SK-N-SH (cell line): Measurements from ENCODE around the gene CST3. TPM values are rescaled to one million over a fixed set of nuclear protein-coding genes. Genes with fewer than 3 reads are reported as not detected.

Experiments used
- CTCF ChIA-PET: fragments of 300-600, 350-600 bp; formaldehyde crosslinking; extraction: SDS; loops from one replicate; lab custom pipeline; 2021; lab: Yijun Ruan, JAX
- POLR2A ChIA-PET: fragments of 350-600 bp; sonication (Branson Sonifier 250); formaldehyde crosslinking; extraction: SDS; loops from one replicate; lab custom pipeline; 2020; ENCODE audit warnings: antibody characterized with exemption, inconsistent platforms; lab: Yijun Ruan, JAX
- DNase-seq: peaks from one replicate; pipeline ENCODE4 v3.0.0; 2012
- H2AFZ ChIP-seq: fragments of 200-600 bp; sonication (generic); 2 replicates; pipeline ENCODE4 v1.8.1; 2016; ENCODE audit warnings: antibody characterized with exemption, mild to moderate bottlenecking, low read depth
- H3F3A ChIP-seq: fragments of 200-600 bp; sonication (generic); replicated peaks from 2 replicates; pipeline ENCODE3; 2016; ENCODE audit warnings: antibody characterized with exemption, mild to moderate bottlenecking; ENCODE audit not compliant: insufficient read depth
- H3K27ac ChIP-seq, 2 experiments: fragments of 200-500 bp in 1 of 2; fragments of 200-600 bp in 1 of 2; sonication (Bioruptor generic) in 1 of 2; sonication (generic), shearing (Covaris generic) in 1 of 2; 2 replicates each; pipeline versions ENCODE4 v1.5.1 to v1.6.1; 2014 to 2016; ENCODE audit warnings: low read depth in 2 of 2, inconsistent platforms in 1 of 2, low read length in 1 of 2, mild to moderate bottlenecking in 1 of 2, mixed read lengths in 1 of 2
- H3K27me3 ChIP-seq: fragments of 200-600 bp; sonication (generic), shearing (Covaris generic); 2 replicates; pipeline ENCODE4 v1.6.1; 2016; ENCODE audit warnings: mixed run types; ENCODE audit not compliant: insufficient read depth
- H3K36me3 ChIP-seq, 2 experiments: fragments of 200-500 bp in 1 of 2; fragments of 200-600 bp in 1 of 2; sonication (Bioruptor generic) in 1 of 2; sonication (generic) in 1 of 2; replicated peaks in 1 of 2; 2 replicates each; pipeline versions ENCODE3 to v1.5.1; 2014 to 2016; ENCODE audit warnings: low read length in 1 of 2, mild to moderate bottlenecking in 1 of 2; ENCODE audit not compliant: insufficient read depth in 2 of 2, control insufficient read depth in 1 of 2
- H3K4me1 ChIP-seq, 2 experiments: fragments of 200-500 bp in 1 of 2; fragments of 200-600 bp in 1 of 2; sonication (Bioruptor generic) in 1 of 2; sonication (generic), shearing (Covaris generic) in 1 of 2; 2 replicates each; pipeline versions ENCODE4 v1.5.1 to v1.6.1; 2014 to 2016; ENCODE audit warnings: low read depth in 1 of 2, low read length in 1 of 2, mixed run types in 1 of 2; ENCODE audit not compliant: insufficient read depth in 2 of 2, control insufficient read depth in 1 of 2
- H3K4me2 ChIP-seq: fragments of 200-600 bp; sonication (generic), shearing (Covaris generic); 2 replicates; pipeline ENCODE4 v1.6.1; 2017; ENCODE audit warnings: mixed run types
- H3K4me3 ChIP-seq, 2 experiments: fragments of 200-500 bp in 1 of 2; fragments of 200-600 bp in 1 of 2; sonication (Bioruptor generic) in 1 of 2; sonication (generic), shearing (Covaris generic) in 1 of 2; 2 replicates each; pipeline versions ENCODE4 v1.5.1 to v1.8.1; 2014 to 2016; ENCODE audit warnings: low read depth in 2 of 2, inconsistent platforms in 1 of 2, low read length in 1 of 2, mild to moderate bottlenecking in 1 of 2, mixed read lengths in 1 of 2, moderate library complexity in 1 of 2
- H3K79me2 ChIP-seq: fragments of 200-600 bp; sonication (generic); 2 replicates; pipeline ENCODE4 v1.8.1; 2017; ENCODE audit warnings: mild to moderate bottlenecking; ENCODE audit not compliant: insufficient read depth
- H3K9ac ChIP-seq: fragments of 200-600 bp; sonication (generic); 2 replicates; pipeline ENCODE4 v1.6.1; 2017; ENCODE audit warnings: mixed run types
- H3K9me2 ChIP-seq: fragments of 200-600 bp; sonication (generic); 2 replicates; pipeline ENCODE4 v1.6.1; 2017; ENCODE audit warnings: mixed run types
- H3K9me3 ChIP-seq: fragments of 200-600 bp; sonication (generic); 2 replicates; pipeline ENCODE4 v1.6.1; 2017; ENCODE audit warnings: mixed run types, mild to moderate bottlenecking, moderate library complexity
- H4K20me1 ChIP-seq: fragments of 200-600 bp; sonication (generic); 2 replicates; pipeline ENCODE4 v1.6.1; 2017; ENCODE audit warnings: mild to moderate bottlenecking, mixed run types; ENCODE audit not compliant: insufficient read depth
- CHD2 ChIP-seq: fragments of 150-350 bp; IDR thresholded peaks from 2 replicates; pipeline ENCODE4 v1.6.1; 2018; ENCODE audit warnings: low read length; ENCODE audit not compliant: partially characterized antibody
- CTCF ChIP-seq: fragments of 200-600 bp; sonication (generic); IDR thresholded peaks from 2 replicates; pipeline ENCODE4 v1.6.1; 2017; ENCODE audit warnings: antibody characterized with exemption, mild to moderate bottlenecking, moderate library complexity
- ELF1 ChIP-seq: IDR thresholded peaks from 2 replicates; pipeline ENCODE4 v1.4.0; 2012
- EP300 ChIP-seq, 2 experiments: IDR thresholded peaks; 2 replicates each; pipeline versions ENCODE4 v1.4.0 to v1.6.1; 2012; ENCODE audit warnings: borderline replicate concordance in 1 of 2, low read depth in 1 of 2, low read length in 1 of 2
- GABPA ChIP-seq: IDR thresholded peaks from 2 replicates; pipeline ENCODE4 v1.4.0; 2012; ENCODE audit warnings: low read depth, mild to moderate bottlenecking
- JUND ChIP-seq: IDR thresholded peaks from 2 replicates; pipeline ENCODE4 v1.4.0; 2012
- MXI1 ChIP-seq: IDR thresholded peaks from 2 replicates; pipeline ENCODE4 v1.6.1; 2012; ENCODE audit warnings: mild to moderate bottlenecking, low read depth, low read length, improper control_type of control experiment
- NFIC ChIP-seq: IDR thresholded peaks from 2 replicates; pipeline ENCODE4 v1.4.0; 2012; ENCODE audit warnings: borderline replicate concordance
- NRF1 ChIP-seq: IDR thresholded peaks from 2 replicates; pipeline ENCODE4 v1.6.1; 2012; ENCODE audit warnings: low read depth, mild to moderate bottlenecking, low read length
- PBX3 ChIP-seq: IDR thresholded peaks from 2 replicates; pipeline ENCODE4; 2012
- POLR2AphosphoS5 ChIP-seq: IDR thresholded peaks from 2 replicates; pipeline ENCODE4 v1.6.1; 2012; ENCODE audit warnings: low read depth, low read length
- RAD21 ChIP-seq: IDR thresholded peaks from 2 replicates; pipeline ENCODE4 v1.6.1; 2012; ENCODE audit warnings: mild to moderate bottlenecking, low read length
- REST ChIP-seq: IDR thresholded peaks from 2 replicates; pipeline ENCODE4 v1.6.1; 2012; ENCODE audit warnings: mild to moderate bottlenecking, low read depth, low read length, moderate library complexity
- RXRA ChIP-seq: IDR thresholded peaks from 2 replicates; pipeline ENCODE4 v1.4.0; 2012; ENCODE audit warnings: low read depth, mild to moderate bottlenecking, borderline replicate concordance
- SIN3A ChIP-seq: IDR thresholded peaks from 2 replicates; pipeline ENCODE4 v1.6.1; 2012; ENCODE audit warnings: low read depth, mild to moderate bottlenecking, low read length, moderate library complexity, borderline replicate concordance
- SMC3 ChIP-seq: IDR thresholded peaks from 2 replicates; pipeline ENCODE4 v1.6.1; 2012; ENCODE audit warnings: low read depth, low read length, improper control_type of control experiment
- TEAD4 ChIP-seq: IDR thresholded peaks from 2 replicates; pipeline ENCODE4 v1.4.0; 2012; ENCODE audit warnings: mild to moderate bottlenecking, borderline replicate concordance; ENCODE audit not compliant: insufficient read depth
- USF1 ChIP-seq: IDR thresholded peaks from 2 replicates; pipeline ENCODE4 v1.4.0; 2012; ENCODE audit warnings: low read depth, borderline replicate concordance
- USF2 ChIP-seq: fragments of 150-350 bp; IDR thresholded peaks from 2 replicates; pipeline ENCODE4 v1.6.1; 2017; ENCODE audit warnings: antibody characterized with exemption, low read length, low read depth, borderline replicate concordance
- WGBS: methylation state at CpG from one replicate; pipeline ENCODE4 v1.1.6; 2017; ENCODE audit warnings: low lambda C conversion rate; 5-methylcytosine and 5-hydroxymethylcytosine counted together
- polyA plus RNA-seq, 3 experiments: library from polyadenylated mRNA; depleted of rRNA; stranded (reverse); fragments of >200 nt; gene quantifications; 2 replicates each; pipeline ENCODE4 v1.2.3, GENCODE V29; 2012

Gene CST3
- polyA plus RNA-seq, 1 of the 3 experiments (the other 2 are of a cell fraction): 428 TPM

GRCh38 chr20:23651117-23651516 is 13.4 kb upstream of the CST3 start (continued):
- TF ChIP-seq CTCF (no peak), USF1 (no peak), USF2 (no peak), EP300 (IDR thresholded peaks at IDR 0.05; ENCODE audit: borderline replicate concordance in 1 of 2, low read depth in 1 of 2, low read length in 1 of 2) (no peak), PBX3 (no peak), NFIC (no peak), SMC3 (no peak)

GRCh38 chr20:23649830-23650417 is 12.2 kb upstream of the CST3 start:
- Histone ChIP-seq H3K4me2 (no peak overlapping the region), H3K9me3 (no peaks in the 10 kb centered on the region), H3K4me3 (no peak overlapping the region), H3K36me3 (no peaks in the 10 kb centered on the region), H3K4me1 (no peaks in the 10 kb centered on the region), H2AFZ (no peak overlapping the region), H4K20me1 (no peaks in the 10 kb centered on the region), H3K9ac (no peak overlapping the region), H3K79me2 (no peaks in the 10 kb centered on the region), H3K27me3 (no peaks in the 10 kb centered on the region), H3K27ac (no peak overlapping the region), H3F3A (no peaks in the 10 kb centered on the region), H3K9me2 (no peaks in the 10 kb centered on the region)
- DNase-seq: no peak
- ChIA-PET CTCF (interaction anchor here (1.2 kb wide), 1 partner anchor 208 kb away, joined by 3 read pairs; no protein-coding TSS in a partner anchor), POLR2A (no interaction called here)
- 9% methylated on average over 1 of the region's 1 CpG for WGBS
- no peak for TF ChIP-seq ELF1
- TF ChIP-seq SMC3: no peak
- no peak for TF ChIP-seq NFIC
- no peak for TF ChIP-seq JUND
- no peak for TF ChIP-seq CHD2
- TF ChIP-seq CTCF: no peak
- TF ChIP-seq TEAD4: no peak
- no peak for TF ChIP-seq REST
- TF ChIP-seq SIN3A: no peak
- TF ChIP-seq MXI1: no peak
- no peak for TF ChIP-seq GABPA
- TF ChIP-seq POLR2AphosphoS5: no peak
- TF ChIP-seq NRF1: no peak
- TF ChIP-seq USF2: no peak
- no peak for TF ChIP-seq RXRA
- TF ChIP-seq RAD21: no peak
